ENCODE measurements around the gene FBXW8. TPM values are rescaled to one million over a fixed set of nuclear protein-coding genes. Genes with fewer than 3 reads are reported as not detected.

Gene FBXW8
- total RNA-seq, 4 donors from 2014 or later, result 8.5 to 14.3 (median 10.6) TPM

DNA sequence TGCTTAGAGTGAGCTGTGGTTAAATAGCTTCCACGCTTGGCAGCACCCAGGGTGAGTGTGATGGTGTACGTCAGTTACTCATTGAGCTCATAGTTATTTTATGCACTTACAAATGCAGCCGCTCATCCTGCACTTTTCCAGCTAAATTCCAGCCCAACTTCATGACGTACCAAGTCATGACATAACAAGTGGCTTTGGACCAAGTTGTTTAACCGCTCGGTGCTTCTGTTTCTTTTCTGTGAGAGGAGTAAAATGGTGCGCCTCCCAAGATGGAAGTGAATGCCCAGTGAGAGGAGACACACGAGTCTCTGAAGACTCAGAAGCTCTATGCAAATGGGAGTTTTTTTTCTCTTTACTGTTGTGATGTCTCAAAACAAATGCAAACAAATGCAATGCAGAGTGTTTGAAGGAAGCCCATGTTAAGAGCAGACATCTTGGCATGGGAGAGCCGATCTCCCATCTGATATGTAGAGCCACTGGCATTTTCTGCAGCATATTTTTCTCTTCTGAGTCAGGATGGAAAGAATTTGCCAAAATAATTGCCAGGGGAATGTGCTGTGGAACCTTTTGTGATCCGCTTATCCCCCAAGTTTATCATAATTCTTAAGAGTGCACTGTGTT, 72.2 kb downstream of the FBXW8 start:
- TF ChIP-seq, protein P1, sequence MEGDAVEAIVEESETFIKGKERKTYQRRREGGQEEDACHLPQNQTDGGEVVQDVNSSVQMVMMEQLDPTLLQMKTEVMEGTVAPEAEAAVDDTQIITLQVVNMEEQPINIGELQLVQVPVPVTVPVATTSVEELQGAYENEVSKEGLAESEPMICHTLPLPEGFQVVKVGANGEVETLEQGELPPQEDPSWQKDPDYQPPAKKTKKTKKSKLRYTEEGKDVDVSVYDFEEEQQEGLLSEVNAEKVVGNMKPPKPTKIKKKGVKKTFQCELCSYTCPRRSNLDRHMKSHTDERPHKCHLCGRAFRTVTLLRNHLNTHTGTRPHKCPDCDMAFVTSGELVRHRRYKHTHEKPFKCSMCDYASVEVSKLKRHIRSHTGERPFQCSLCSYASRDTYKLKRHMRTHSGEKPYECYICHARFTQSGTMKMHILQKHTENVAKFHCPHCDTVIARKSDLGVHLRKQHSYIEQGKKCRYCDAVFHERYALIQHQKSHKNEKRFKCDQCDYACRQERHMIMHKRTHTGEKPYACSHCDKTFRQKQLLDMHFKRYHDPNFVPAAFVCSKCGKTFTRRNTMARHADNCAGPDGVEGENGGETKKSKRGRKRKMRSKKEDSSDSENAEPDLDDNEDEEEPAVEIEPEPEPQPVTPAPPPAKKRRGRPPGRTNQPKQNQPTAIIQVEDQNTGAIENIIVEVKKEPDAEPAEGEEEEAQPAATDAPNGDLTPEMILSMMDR (IDR thresholded peaks at IDR 0.05; ENCODE audit: low read depth), result no peak

DNA sequence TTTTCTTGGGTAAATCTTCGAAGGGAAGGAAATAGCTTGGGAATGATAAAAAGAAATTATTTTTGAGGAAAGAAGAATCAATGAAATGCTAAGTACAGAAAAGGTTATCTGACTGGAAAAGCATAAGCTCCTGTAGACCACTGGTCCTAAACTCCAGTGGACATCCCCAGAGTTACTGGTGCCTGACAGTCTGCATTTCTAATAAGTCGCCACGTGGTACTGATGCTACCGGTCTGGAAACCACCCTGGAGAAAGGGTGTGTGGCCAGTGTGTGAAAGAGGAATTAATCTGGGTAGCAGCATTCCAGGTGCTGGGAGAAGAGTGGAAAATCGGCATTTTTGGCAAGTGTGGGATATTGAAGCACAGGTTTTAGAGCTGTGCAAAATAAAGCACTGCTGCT, 73.3 kb downstream of the FBXW8 start:
- TF ChIP-seq, protein P1 (IDR thresholded peaks at IDR 0.05; ENCODE audit: low read depth), result no peak

DNA sequence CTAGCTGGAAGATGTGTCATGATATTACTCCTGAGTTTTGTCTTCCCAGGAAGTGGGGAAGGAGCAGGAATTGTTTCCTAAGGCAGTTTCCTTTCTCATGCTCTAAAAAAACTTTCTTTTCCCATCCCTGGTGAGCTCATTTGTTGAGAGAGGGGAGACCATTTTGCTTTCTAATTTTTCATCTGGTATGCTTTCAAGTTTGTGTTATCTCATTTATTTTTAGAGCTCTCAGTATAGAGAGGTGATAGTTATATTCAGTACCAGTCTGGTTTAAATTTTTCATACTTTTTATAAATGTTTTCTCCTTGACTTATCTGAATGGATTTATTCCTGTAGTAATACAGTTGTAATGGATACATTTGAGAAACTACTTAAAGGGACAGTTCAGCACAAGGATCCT, 79.6 kb downstream of the FBXW8 start:
- TF ChIP-seq, protein P1 (IDR thresholded peaks at IDR 0.05; ENCODE audit: low read depth), result no peak

DNA sequence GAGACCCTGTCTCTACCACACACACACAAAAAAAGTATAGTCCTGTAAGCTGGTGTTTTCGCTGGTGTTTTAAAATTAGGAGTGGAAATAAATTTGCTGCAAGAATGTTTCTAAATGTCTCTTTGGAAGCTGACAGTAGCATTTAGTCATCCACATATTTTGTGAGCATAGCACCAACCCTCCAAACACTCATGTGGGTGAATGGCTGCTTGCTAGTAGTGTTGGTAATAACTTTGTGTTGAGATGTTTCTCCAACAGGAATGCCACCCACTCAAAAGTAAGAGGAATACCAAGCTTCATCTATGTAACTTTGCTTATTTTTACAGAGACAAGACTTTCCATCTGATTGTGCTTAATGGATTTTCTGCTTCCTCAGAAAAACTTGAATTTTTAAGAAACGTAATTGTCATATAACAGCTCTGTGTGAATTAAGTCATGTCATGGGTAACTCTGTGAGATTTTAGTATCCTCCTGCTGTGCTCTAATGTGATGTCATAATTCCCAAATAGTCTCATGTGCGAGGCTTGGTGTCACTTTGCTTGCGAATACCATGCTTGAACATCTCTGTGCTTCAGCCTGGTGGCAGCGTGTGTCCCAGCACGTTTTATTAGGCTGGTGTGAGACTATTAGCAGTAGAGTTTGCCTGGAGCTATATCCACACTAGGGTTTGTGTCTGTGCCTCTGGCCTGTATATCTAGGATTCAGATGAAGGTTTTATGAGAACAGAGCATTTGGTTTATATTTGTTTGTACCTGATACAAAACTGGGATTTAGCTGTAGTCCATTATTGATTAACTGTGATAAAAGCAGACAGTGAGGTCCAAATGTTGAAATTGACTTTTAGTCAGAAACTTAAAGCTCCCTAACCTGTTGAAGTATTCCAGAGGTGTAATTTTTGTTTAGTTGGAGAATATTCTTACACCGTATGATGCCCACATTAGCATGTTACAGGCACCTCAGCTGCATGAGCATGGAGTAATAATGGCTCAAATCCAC, 80.5 kb downstream of the FBXW8 start:
- TF ChIP-seq, protein P1 (IDR thresholded peaks at IDR 0.05; ENCODE audit: low read depth), result no peak

DNA sequence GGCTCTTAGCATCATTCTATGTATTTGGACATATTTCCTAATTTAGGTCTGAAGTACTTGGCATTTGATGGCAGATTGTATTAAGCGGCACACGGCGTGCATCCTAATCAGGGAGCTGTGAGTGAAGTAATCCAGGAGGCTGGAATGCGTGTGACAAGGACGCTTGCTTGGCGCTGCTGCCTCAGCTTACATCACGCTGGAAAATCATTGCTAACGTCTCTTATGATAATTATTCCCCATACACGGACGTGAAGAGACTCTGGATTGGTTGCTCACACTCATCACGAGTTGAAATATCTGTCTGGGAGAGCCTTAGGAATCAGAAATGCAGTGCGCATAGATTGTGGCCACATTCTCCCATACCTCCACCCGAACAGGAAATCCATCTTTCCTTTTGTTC, 85.3 kb downstream of the FBXW8 start:
- TF ChIP-seq, protein P1 (IDR thresholded peaks at IDR 0.05; ENCODE audit: low read depth), result no peak

DNA sequence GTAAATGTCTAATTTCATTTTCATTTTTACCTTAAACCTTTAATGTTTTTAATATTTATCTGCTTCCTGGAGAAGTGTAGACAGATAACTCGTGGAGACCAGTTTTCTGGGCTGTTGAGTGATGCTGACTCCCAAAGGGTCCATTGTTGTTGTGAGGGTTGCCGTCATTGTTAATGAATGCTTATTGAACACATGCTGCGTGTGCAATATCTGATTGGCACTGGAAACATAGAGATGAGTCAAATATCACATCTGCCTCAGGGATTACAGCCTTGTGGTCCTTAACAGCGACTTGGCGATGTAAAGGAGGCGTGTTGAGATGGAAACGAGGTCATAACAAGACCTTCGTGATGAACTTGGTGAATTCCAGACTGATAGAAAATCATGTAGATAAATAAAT, 85.9 kb downstream of the FBXW8 start:
- TF ChIP-seq, protein P1 (IDR thresholded peaks at IDR 0.05; ENCODE audit: low read depth), result no peak

DNA sequence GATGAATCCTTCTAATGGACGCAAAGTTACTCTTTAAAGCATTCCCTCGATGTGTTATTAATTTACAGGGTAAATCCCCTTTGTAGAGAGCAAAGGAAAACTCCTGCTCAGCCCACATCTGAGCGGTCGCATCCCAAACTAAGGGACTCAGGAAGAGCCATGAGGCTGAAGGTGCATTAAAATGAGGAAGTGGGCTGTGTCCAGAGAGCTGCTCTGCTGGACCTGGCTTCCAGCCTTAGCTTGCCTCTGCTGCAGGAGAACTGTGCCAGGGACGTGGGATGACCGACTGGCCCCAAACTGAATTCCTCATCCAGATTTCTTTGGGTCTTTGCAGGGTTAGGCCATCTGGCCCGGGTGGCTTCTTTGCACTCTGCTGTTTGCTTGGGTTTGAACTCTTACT, 88.3 kb downstream of the FBXW8 start:
- TF ChIP-seq, protein P1 (IDR thresholded peaks at IDR 0.05; ENCODE audit: low read depth), result no peak
